Amniotic stem cell (primary cell): ENCODE results near the gene SLC16A12.
"Not testable (repeated sequence)": the region's sequence is repeated elsewhere in the genome, so short reads cannot be mapped to it uniquely, and the experiment has no call there.

Experiments
- DNase-seq: peaks from one replicate; lab custom pipeline; 2025; lab: John Stamatoyannopoulos, UW

Gene SLC16A12

DNA sequence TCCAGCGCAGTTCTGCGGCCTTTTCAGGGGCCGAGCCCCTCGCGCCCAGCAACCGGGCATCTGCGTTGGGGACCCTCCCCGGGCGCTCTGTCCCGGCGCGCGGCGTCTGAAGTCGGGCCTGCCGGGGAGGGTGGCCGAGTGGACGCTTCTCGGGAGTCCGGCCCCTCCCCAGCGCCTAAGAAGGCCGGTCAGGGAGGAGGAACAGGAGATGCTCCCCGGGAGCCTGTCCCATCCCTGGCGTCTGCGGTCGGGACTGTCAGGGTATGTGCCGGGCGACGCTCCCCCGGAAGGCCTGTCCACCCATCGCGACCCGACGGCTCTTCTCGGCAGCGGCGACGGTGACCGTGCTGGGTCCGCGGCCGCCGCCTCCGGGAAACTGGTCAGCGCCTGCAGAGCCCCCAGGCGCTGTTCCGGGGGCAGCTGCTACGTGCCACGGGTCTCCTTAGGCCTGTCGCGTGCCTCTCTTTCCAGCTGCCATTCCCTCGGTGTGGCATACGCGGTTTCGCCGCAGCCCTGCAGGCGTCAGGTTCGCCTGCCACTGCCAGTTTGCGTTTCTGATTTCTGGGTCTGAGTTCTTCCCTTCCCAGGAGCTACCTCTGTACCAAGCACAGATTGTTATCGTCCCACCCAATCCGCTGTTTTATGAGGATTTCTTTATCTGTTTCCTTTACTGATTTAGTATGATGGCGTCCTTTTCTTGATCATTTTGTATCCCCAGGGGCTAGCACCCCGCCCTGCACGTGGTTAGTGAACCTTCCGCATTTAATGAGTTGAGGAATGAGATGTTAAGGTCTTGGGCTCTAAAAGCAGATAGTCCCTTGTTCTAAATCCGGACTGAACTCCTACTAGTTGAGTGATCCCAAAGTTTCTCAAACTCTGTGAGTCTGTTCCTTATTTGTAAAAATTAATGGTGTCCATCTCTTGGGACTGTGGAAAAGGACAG is 120.2 kb downstream of the SLC16A12 start:
- no peak for DNase-seq

GRCh38 chr10:89414146-89414878 is 121.1 kb downstream of the SLC16A12 start, which contains the start of gene IFIT5:
Gene IFIT5 (plus strand): TSS chr10:89414568. CDS start chr10:89414799, 231 bp downstream.
- peak; percentile 73 for DNase-seq

- DNase-seq = no peak
These were observed 121.9 kb downstream of the SLC16A12 start for GRCh38 chr10:89413398-89413912.

DNA sequence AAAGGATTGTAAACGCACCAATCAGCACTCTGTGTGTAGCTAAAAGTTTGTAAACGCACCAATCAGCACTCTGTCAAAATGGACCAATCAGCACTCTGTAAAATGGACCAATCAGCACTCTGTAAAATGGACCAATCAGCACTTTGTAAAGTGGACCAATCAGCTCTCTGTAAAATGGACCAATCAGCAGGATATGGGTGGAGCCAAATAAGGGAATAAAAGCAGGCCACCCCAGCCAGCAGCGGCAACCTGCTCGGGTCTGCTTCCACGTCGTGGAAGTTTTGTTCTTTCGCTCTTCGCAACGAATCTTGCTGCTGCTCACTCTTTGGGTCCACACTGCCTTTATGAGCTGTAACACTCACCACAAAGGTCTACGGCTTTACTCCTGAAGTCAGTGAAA is 123.1 kb downstream of the SLC16A12 start:
- DNase-seq = not testable (repeated sequence)

DNA sequence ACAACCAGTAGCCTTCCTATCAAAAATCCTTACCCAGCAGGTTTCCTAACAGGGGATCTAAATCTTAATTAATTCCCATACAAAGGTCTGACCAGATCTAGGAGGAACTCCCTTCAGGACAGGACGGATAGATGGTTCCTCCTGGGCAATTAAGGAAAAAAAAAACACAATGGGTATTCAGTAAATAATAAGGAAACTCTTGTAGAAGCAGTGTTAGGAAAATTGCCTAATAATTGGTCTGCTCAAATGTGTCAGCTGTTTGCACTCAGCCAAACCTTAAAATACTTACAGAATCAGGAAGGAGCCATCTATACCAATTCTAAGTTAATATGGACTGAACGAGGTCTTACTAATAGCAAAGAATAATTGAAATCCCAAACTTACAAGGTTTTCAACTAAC is 124.3 kb downstream of the SLC16A12 start:
- DNase-seq = not testable (repeated sequence)

- DNase-seq = not testable (repeated sequence)
These were observed 124.8 kb downstream of the SLC16A12 start for GRCh38 chr10:89410551-89410950.

DNA sequence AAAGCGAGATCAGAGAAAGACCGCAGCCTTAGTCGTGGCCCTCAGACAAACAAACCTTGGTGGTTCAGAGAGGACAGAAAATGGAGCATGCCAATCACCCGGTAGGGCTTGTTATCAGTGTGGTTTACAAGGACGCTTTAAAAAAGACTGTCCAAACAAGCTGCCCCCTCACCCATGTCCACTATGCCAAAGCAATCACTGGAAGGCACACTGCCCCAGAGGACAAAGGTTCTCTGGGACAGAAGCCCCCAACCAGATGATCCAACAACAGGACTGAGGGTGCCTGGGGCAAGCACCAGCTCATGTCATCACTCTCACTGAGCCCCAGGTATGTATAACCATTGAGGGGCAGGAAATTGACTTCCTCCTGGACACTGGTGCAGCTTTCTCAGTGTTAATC is 126.1 kb downstream of the SLC16A12 start:
- DNase-seq = not testable (repeated sequence)

GRCh38 chr10:89407792-89408191 is 127.6 kb downstream of the SLC16A12 start:
- DNase-seq = not testable (repeated sequence)

DNA sequence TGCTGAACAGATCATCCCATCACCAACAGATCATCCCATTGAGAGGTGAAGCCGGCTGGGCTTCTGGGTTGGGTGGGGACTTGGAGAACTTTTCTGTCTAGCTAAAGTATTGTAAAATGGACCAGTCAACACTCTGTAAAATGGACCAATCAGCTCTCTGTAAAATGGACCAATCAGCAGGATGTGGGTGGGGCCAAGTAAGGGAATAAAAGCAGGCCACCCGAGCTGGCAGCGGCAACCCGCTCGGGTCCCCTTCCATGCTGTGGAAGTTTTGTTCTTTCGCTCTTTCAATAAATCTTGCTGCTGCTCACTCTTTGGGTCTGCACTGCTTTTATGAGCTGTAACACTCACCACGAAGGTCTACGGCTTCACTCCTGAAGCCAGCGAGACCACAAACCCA is 129.2 kb downstream of the SLC16A12 start:
- not testable (repeated sequence) for DNase-seq

DNA sequence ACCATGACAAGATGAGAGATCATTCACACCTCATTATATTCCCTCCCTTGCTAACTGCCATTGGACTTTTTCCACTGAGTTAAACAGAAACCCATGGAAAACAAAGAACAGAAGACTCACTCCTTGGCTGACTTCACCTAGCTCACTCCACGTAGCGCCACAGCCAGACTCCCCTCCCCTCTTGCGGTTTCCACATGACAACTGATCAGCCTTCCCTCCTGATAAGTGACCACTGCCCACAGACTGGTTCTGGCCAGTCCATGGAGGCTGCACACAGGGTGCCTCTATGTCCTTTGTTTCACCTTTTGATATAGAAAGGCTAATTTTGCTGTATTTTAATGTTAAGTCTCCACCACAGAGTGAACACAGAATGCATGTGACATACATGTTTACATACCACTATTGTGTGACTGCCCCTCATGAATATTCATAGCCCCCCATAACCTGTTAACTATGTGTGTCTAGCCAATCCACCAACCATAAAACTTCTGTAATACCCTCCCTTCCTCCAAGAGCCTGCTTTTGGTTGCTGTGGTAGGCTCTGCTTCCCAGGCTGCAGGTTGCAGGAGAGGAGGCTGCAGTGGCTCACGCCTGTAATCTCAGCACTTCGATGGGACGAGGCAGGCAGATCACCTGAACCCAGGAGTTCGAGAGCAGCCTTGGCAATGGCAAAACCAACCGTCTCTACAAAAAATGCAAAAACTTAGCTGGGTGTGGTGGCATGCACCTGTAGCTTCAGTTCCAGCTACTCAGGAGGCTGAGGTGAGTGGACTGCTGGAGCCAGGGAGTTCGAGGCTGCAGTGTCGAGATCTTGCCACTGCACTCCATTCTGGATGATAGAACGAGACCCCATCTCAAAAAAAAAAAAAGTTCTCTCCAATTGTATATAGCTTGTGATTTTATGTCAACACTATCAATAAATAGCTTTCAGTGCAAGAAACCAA is 131.0 kb downstream of the SLC16A12 start:
- no peak for DNase-seq

- no peak for DNase-seq
These were observed 132.4 kb downstream of the SLC16A12 start for GRCh38 chr10:89403043-89403442.

DNA sequence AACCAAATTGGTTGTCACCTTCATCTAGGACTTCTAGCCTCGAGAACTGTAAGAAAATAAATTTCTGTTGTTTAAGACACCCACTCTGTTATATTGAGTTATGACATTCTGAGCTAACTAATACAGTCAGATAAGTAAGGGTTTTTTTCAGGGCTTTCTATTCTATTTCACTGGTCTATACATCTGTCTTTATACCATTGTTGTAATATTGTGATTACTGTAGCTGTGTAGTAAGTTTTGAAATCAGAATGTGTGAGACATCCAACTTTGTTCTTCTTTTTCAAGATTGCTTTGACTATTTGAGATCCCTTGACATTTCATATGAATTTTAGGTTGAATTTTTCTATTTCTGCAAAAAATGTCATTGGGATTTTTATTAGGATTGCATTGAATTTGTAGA is 135.4 kb downstream of the SLC16A12 start:
- no peak for DNase-seq

- no peak for DNase-seq
These were observed 137.2 kb downstream of the SLC16A12 start for GRCh38 chr10:89398003-89398749.

- DNase-seq = no peak
These were observed 140.3 kb downstream of the SLC16A12 start for GRCh38 chr10:89395141-89395540.

- DNase-seq = no peak
These were observed 141.5 kb downstream of the SLC16A12 start for GRCh38 chr10:89393898-89394297.

GRCh38 chr10:89392974-89393373 is 142.4 kb downstream of the SLC16A12 start:
- DNase-seq = no peak

- peak; percentile 90 for DNase-seq
These were observed 143.3 kb downstream of the SLC16A12 start, which contains the start of gene IFIT1 for GRCh38 chr10:89391907-89392756. Gene IFIT1 (plus strand): TSS chr10:89392623. CDS start chr10:89392713, 90 bp downstream.

- DNase-seq = not testable (repeated sequence)
These were observed 144.2 kb downstream of the SLC16A12 start for GRCh38 chr10:89391226-89391576.

GRCh38 chr10:89390476-89391225 is 144.7 kb downstream of the SLC16A12 start:
- no peak for DNase-seq
